Measurements from ENCODE around the gene GMCL2.

GMCL2 gene

GRCh38 chr5:178228609-178229008 is 41.4 kb upstream of the GMCL2 start:
- no peak for DNase-seq (ENCODE audit: low spot score)
- in situ Hi-C loops (cut with MboI; ENCODE audit: low sequenced_read_pairs, unreplicated experiment) = no loop called here
- TF ChIP-seq, protein P1, sequence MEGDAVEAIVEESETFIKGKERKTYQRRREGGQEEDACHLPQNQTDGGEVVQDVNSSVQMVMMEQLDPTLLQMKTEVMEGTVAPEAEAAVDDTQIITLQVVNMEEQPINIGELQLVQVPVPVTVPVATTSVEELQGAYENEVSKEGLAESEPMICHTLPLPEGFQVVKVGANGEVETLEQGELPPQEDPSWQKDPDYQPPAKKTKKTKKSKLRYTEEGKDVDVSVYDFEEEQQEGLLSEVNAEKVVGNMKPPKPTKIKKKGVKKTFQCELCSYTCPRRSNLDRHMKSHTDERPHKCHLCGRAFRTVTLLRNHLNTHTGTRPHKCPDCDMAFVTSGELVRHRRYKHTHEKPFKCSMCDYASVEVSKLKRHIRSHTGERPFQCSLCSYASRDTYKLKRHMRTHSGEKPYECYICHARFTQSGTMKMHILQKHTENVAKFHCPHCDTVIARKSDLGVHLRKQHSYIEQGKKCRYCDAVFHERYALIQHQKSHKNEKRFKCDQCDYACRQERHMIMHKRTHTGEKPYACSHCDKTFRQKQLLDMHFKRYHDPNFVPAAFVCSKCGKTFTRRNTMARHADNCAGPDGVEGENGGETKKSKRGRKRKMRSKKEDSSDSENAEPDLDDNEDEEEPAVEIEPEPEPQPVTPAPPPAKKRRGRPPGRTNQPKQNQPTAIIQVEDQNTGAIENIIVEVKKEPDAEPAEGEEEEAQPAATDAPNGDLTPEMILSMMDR (IDR thresholded peaks at IDR 0.05; ENCODE audit: borderline replicate concordance, control extremely low read depth, extremely low read depth, insufficient read depth, missing control alignments) = no peak

DNA sequence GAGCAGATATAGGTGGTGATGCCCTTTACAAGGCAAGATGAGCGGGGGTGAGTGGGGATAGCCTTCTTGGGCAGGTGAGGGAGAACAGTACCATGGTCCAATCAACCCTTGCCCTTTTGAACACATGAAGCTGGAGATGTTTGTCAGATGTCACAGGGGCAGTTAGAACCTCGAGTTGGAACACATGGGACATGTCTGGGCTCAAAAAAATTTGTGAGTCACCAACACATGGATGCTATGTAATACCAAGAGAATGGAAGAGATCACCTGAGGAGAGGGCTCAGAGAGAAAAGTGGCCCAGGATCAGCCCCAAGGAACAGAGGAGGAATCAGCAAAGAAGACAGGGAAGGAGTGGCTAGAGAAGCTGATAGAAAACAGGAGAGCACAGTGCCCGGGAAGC is 40.8 kb upstream of the GMCL2 start:
- in situ Hi-C loops (cut with MboI; ENCODE audit: low sequenced_read_pairs, unreplicated experiment) = no loop called here
- TF ChIP-seq, protein P1 (IDR thresholded peaks at IDR 0.05; ENCODE audit: borderline replicate concordance, control extremely low read depth, extremely low read depth, insufficient read depth, missing control alignments) = no peak
- DNase-seq (ENCODE audit: low spot score) = no peak

DNA sequence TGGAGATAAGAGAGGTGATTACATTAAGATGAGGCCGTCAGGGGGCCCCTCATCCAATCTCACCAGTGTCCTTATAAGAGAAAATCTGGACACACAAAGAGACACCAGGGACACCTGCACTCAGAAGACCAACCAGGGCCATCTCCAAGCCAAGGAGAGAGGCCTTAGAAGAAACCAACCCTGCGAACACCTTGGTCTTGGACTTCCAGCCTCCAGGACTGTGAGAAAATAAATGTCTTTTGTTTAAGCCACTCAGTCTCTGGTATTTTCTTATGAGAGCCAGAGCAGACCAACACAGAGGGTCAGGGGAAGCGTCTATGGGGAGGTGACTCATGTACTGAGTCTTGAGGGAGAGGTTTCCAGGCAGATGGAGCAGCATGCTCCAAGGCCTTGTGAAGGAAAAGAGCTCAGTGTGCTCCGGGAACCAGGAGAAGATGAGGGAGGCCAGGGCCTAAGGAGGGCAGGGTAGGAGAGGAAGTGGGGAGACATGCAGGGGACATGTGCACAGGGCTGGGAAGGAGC is 40.0 kb upstream of the GMCL2 start:
- in situ Hi-C loops (cut with MboI; ENCODE audit: low sequenced_read_pairs, unreplicated experiment) = no loop called here
- TF ChIP-seq, protein P1 (IDR thresholded peaks at IDR 0.05; ENCODE audit: borderline replicate concordance, control extremely low read depth, extremely low read depth, insufficient read depth, missing control alignments) = no peak
- no peak for DNase-seq (ENCODE audit: low spot score)

DNA sequence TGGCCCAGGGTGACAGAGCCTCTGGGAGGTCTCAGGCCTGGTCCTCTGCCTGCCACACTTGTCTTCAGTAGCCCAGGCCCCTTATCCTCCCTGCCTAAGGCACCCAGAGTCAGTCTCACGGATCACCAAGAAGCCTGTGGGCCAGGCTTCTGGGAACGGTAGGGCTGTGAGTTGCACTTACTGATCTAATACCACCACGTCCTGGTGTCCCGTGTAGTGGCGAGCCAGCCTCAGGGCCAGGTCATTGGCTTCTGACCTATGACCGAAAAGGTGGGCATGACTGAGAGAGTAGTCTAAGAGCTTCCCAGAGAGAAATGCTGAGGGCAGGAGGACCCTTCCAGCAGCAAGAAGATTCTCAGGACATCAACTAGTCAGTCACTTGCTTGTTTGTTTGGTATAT is 38.0 kb upstream of the GMCL2 start:
- in situ Hi-C loops (cut with MboI; ENCODE audit: low sequenced_read_pairs, unreplicated experiment) = no loop called here
- TF ChIP-seq, protein P1 (IDR thresholded peaks at IDR 0.05; ENCODE audit: borderline replicate concordance, control extremely low read depth, extremely low read depth, insufficient read depth, missing control alignments) = no peak
- DNase-seq (ENCODE audit: low spot score) = no peak

DNA sequence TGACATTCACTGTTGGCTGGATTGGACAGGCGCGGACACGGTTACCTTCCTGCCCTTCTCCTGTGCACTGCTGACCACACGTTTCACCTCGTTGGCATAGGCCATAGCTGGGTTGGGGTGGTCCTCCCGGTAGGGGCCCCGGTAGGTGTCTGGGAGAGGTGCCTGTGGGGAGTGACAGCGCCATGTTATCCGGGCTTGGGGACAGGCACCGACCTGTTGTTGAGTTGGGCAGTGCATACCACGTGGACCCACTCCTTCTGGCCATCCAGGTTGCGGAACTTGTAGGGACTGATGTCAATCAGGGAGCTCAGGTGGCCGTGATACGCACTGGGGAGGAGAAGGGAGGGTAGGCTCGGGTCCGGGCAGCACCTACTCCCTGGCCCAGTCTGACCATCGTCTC is 37.2 kb upstream of the GMCL2 start:
- TF ChIP-seq, protein P1 (IDR thresholded peaks at IDR 0.05; ENCODE audit: borderline replicate concordance, control extremely low read depth, extremely low read depth, insufficient read depth, missing control alignments) = no peak
- in situ Hi-C loops (cut with MboI; ENCODE audit: low sequenced_read_pairs, unreplicated experiment) = no loop called here
- DNase-seq (ENCODE audit: low spot score) = no peak

GRCh38 chr5:178223828-178224335 is 36.7 kb upstream of the GMCL2 start:
- in situ Hi-C loops (cut with MboI; ENCODE audit: low sequenced_read_pairs, unreplicated experiment) = no loop called here
- no peak for DNase-seq (ENCODE audit: low spot score)
- TF ChIP-seq, protein P1 (IDR thresholded peaks at IDR 0.05; ENCODE audit: borderline replicate concordance, control extremely low read depth, extremely low read depth, insufficient read depth, missing control alignments) = no peak

Data from GM13976 (cell line).